Smooth muscle cell (in vitro differentiated cells): ENCODE data around the gene REEP6. TPM values are rescaled to one million over a fixed set of nuclear protein-coding genes. Genes with fewer than 3 reads are reported as not detected.

Experiments used
- DNase-seq: peaks from one replicate; lab custom pipeline; 2025; ENCODE audit not compliant: unreplicated experiment; lab: John Stamatoyannopoulos, UW
- H2AFZ ChIP-seq: fragments of 200-600 bp; sonication (generic); 2 replicates; pipeline ENCODE4 v1.6.0; 2016; ENCODE audit warnings: antibody characterized with exemption, low read depth, mild to moderate bottlenecking
- H3F3A ChIP-seq: fragments of 200-600 bp; sonication (generic); 2 replicates; pipeline ENCODE4 v1.6.0; 2017; ENCODE audit warnings: antibody characterized with exemption, low read depth
- H3K27ac ChIP-seq: fragments of 200-600 bp; sonication (generic); 2 replicates; pipeline ENCODE4 v1.5.1; 2016; ENCODE audit warnings: low read depth, mild to moderate bottlenecking
- H3K27me3 ChIP-seq: fragments of 200-600 bp; sonication (generic); 2 replicates; pipeline ENCODE4 v1.6.1; 2016; ENCODE audit warnings: low read depth, mild to moderate bottlenecking
- H3K36me3 ChIP-seq: fragments of 200-600 bp; sonication (generic); 2 replicates; pipeline ENCODE4 v1.5.1; 2016; ENCODE audit warnings: low read depth
- H3K4me1 ChIP-seq: fragments of 200-600 bp; sonication (generic); 2 replicates; pipeline ENCODE4 v1.5.1; 2016; ENCODE audit warnings: low read depth
- H3K4me2 ChIP-seq: fragments of 200-600 bp; sonication (generic); 2 replicates; pipeline ENCODE4 v1.6.0; 2016; ENCODE audit warnings: mild to moderate bottlenecking
- H3K4me3 ChIP-seq: fragments of 200-600 bp; sonication (generic); 2 replicates; pipeline ENCODE4 v1.5.1; 2016; ENCODE audit warnings: mild to moderate bottlenecking
- H3K79me2 ChIP-seq: fragments of 200-600 bp; sonication (generic); 2 replicates; pipeline ENCODE4 v1.6.0; 2016; ENCODE audit warnings: low read depth, mild to moderate bottlenecking
- H3K9ac ChIP-seq: fragments of 200-600 bp; sonication (generic); 2 replicates; pipeline ENCODE4 v1.6.0; 2016; ENCODE audit warnings: low read depth
- H3K9me3 ChIP-seq: fragments of 200-600 bp; sonication (generic); replicated peaks from 2 replicates; pipeline ENCODE4 v1.5.1; 2016; ENCODE audit warnings: low read depth
- H4K20me1 ChIP-seq: fragments of 200-600 bp; sonication (generic); 2 replicates; pipeline ENCODE4 v1.6.0; 2016; ENCODE audit warnings: low read depth
- WGBS: methylation state at CpG from one replicate; pipeline ENCODE4 v1.1.7; 2016; ENCODE audit warnings: low lambda C conversion rate; 5-methylcytosine and 5-hydroxymethylcytosine counted together
- polyA plus RNA-seq: library from polyadenylated mRNA; unstranded; fragments of >200 nt; fragmentation: Nextera tagmentation; extraction: Ambion mirVana; gene quantifications from 2 replicates; pipeline ENCODE4 v1.2.1, GENCODE V29; 2016
- total RNA-seq: library from RNA; depleted of rRNA; stranded (reverse); fragments of >200 nt; gene quantifications from 2 replicates; pipeline ENCODE4 v1.2.3, GENCODE V29; 2014
- TF ChIP-seq, protein P1 (sequence below): fragments of 200-600 bp; sonication (generic); IDR thresholded peaks from 2 replicates; pipeline ENCODE4 v1.5.1; 2017; ENCODE audit warnings: borderline replicate concordance, mild to moderate bottlenecking, antibody characterized with exemption; ENCODE audit not compliant: insufficient read depth, poor library complexity, severe bottlenecking

Gene REEP6
- total and polyA plus RNA-seq, 2 experiments from 2014 or later, result 7.0 to 15.1 TPM

DNA sequence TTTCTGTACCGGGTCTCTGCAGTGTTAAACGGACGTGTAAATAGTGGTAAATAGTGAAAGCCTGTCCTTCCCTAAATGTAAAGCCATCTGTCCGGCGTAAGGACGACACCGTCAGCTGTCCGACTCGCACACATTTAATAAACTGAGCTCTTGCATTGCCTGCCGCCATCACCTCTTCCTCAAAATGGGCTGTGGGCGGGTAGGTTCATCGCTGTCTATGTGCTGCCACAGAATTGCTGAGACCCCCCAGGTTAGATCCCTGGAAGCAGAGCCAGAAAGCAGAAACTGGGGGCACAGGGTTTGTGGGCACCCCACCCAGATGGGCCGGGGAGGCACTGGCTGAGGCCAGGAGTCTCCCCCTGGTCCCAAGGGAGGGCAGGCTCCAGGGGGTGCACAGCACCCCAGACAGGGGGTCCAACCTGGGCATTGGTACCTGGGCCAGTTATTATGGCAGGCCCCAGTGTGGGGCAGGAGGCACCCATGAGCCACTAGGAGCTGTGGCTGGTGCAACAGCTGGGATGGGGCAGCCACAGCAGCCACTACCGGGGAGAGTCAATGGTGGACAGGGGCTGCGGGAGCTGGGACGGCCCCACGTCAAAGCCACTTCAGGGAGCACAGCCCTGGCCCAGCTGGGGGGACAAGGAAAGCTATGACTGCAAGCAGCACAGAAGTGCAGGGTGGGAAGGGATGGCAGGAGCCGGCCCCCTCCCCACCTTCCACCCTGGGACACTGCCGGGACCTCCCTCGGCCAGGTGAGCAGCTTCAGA lies 17.7 kb upstream of the REEP6 start:
- H3K9ac ChIP-seq, result no peak overlapping the region

DNA sequence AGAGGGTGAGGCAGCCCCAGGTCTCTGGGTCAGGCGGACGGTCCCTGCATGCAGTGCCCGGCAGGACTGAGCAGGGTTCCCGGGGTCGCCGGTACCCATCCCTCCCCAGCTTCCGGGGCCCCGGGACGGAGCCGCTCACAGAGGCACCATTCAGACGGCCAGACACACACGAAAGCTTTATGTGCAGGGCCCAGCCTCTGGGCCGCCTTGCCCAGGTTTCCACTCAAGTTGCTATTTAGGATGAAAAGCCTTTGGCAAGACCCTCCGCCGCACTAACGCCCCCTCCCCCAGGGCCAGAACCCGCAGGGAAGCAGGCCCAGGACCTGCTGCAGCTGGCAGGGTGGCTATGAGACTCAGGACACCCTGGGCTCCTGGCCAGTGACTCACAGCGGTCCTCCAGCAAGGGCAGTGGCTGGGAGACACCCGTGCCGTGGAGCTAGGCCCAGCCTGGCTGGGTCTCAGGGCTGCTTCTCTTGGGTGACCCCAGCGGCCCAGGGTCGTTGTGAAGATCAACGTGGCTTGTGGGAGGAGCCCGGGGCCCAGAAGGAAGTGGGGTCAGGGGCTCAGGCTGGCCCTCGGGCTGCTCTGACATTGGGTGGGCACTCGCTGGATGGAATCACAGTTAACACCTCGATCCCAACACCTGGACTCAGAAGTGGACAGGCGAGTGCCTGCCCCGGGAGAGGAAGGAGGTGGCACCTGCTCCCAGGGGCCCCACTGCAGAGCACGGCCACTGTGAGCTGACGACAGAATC lies 16.8 kb upstream of the REEP6 start:
- Histone ChIP-seq H4K20me1 (peaks cover 91% of the 10 kb centered on the region), H3K36me3 (no peaks in the 10 kb centered on the region), H2AFZ (no peak overlapping the region), H3K79me2 (peaks cover 19% of the 10 kb centered on the region), H3K27ac (no peak overlapping the region), H3K9me3 (no peaks in the 10 kb centered on the region), H3K27me3 (peaks cover 44% of the 10 kb centered on the region), H3K4me3 (no peak overlapping the region), H3K4me2 (no peak overlapping the region), H3K9ac (no peak overlapping the region), H3K4me1 (peaks cover 12% of the 10 kb centered on the region), H3F3A (no peaks in the 10 kb centered on the region)
- DNase-seq, result no peak
- TF ChIP-seq, protein P1, sequence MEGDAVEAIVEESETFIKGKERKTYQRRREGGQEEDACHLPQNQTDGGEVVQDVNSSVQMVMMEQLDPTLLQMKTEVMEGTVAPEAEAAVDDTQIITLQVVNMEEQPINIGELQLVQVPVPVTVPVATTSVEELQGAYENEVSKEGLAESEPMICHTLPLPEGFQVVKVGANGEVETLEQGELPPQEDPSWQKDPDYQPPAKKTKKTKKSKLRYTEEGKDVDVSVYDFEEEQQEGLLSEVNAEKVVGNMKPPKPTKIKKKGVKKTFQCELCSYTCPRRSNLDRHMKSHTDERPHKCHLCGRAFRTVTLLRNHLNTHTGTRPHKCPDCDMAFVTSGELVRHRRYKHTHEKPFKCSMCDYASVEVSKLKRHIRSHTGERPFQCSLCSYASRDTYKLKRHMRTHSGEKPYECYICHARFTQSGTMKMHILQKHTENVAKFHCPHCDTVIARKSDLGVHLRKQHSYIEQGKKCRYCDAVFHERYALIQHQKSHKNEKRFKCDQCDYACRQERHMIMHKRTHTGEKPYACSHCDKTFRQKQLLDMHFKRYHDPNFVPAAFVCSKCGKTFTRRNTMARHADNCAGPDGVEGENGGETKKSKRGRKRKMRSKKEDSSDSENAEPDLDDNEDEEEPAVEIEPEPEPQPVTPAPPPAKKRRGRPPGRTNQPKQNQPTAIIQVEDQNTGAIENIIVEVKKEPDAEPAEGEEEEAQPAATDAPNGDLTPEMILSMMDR, result no peak
- WGBS, result 87% methylated on average over 30 of the region's 31 CpGs

More for the DNA sequence above, 17.7 kb upstream of the REEP6 start:
- no peak for DNase-seq
- H4K20me1 ChIP-seq, result peaks cover 97% of the 10 kb centered on the region
- no peaks in the 10 kb centered on the region for H3K36me3 ChIP-seq
- peaks cover 53% of the 10 kb centered on the region for H3K27me3 ChIP-seq
- peaks cover 12% of the 10 kb centered on the region for H3K79me2 ChIP-seq
- no peak overlapping the region for H3K4me2 ChIP-seq
- no peak overlapping the region for H3K27ac ChIP-seq
- H3K9me3 ChIP-seq, result no peaks in the 10 kb centered on the region
- H3K4me1 ChIP-seq, result peaks cover 13% of the 10 kb centered on the region
- H3F3A ChIP-seq, result no peaks in the 10 kb centered on the region
- H3K4me3 ChIP-seq, result no peak overlapping the region
- TF ChIP-seq, protein P1, result no peak
- WGBS, result 83% methylated on average over 20 of the region's 20 CpGs
- H2AFZ ChIP-seq, result no peak overlapping the region

GRCh38 chr19:1474765-1475351 lies 16.1 kb upstream of the REEP6 start:
- H3K4me3 ChIP-seq, result no peak overlapping the region
- H3K79me2 ChIP-seq, result peaks cover 19% of the 10 kb centered on the region
- H3K4me1 ChIP-seq, result peaks cover 9% of the 10 kb centered on the region
- H3F3A ChIP-seq, result no peaks in the 10 kb centered on the region
- TF ChIP-seq, protein P1, result no peak
- no peaks in the 10 kb centered on the region for H3K36me3 ChIP-seq
- H3K27me3 ChIP-seq, result peaks cover 41% of the 10 kb centered on the region
- H3K9ac ChIP-seq, result no peak overlapping the region
- H2AFZ ChIP-seq, result no peak overlapping the region
- no peaks in the 10 kb centered on the region for H3K9me3 ChIP-seq
- H3K4me2 ChIP-seq, result no peak overlapping the region
- peaks cover 88% of the 10 kb centered on the region for H4K20me1 ChIP-seq
- DNase-seq, result no peak
- 96% methylated on average over 26 of the region's 26 CpGs for WGBS
- H3K27ac ChIP-seq, result no peak overlapping the region
